NCI-H2227 (cell line): ENCODE data around the gene ANKRD11.
"Not testable (repeated sequence)": the region's sequence is repeated elsewhere in the genome, so short reads cannot be mapped to it uniquely, and the experiment has no call there.

Experiments used
- DNase-seq: peaks from one replicate; lab custom pipeline; 2025; ENCODE audit not compliant: unreplicated experiment; lab: John Stamatoyannopoulos, UW

Gene ANKRD11

GRCh38 chr16:89453501-89454321 lies 36.6 kb downstream of the ANKRD11 start:
- DNase-seq: no peak

- DNase-seq: no peak
Measured at GRCh38 chr16:89452925-89453324, 37.4 kb downstream of the ANKRD11 start.

GRCh38 chr16:89452241-89452640 lies 38.1 kb downstream of the ANKRD11 start:
- DNase-seq: no peak

GRCh38 chr16:89450537-89450936 lies 39.8 kb downstream of the ANKRD11 start:
- DNase-seq: no peak

- DNase-seq: no peak
Measured at GRCh38 chr16:89449726-89450335, 40.5 kb downstream of the ANKRD11 start.

GRCh38 chr16:89448656-89449055 lies 41.7 kb downstream of the ANKRD11 start:
- DNase-seq: no peak

GRCh38 chr16:89446975-89447293 lies 43.4 kb downstream of the ANKRD11 start:
- DNase-seq: no peak

GRCh38 chr16:89446136-89446974 lies 44.0 kb downstream of the ANKRD11 start:
- DNase-seq: no peak

- DNase-seq: no peak
Measured at GRCh38 chr16:89445166-89445565, 45.2 kb downstream of the ANKRD11 start.

- DNase-seq: no peak
Measured at GRCh38 chr16:89444728-89445127, 45.6 kb downstream of the ANKRD11 start.

- DNase-seq: no peak
Measured at GRCh38 chr16:89444151-89444723, 46.1 kb downstream of the ANKRD11 start.

GRCh38 chr16:89443727-89444084 lies 46.7 kb downstream of the ANKRD11 start:
- DNase-seq: peak; percentile 50

GRCh38 chr16:89442990-89443726 lies 47.2 kb downstream of the ANKRD11 start:
- DNase-seq: peak; percentile 50

- DNase-seq: no peak
Measured at GRCh38 chr16:89442588-89442987, 47.8 kb downstream of the ANKRD11 start.

GRCh38 chr16:89439659-89440058 lies 50.7 kb downstream of the ANKRD11 start:
- DNase-seq: no peak

GRCh38 chr16:89437991-89438390 lies 52.4 kb downstream of the ANKRD11 start:
- DNase-seq: no peak

GRCh38 chr16:89437251-89437987 lies 52.9 kb downstream of the ANKRD11 start:
- DNase-seq: no peak

GRCh38 chr16:89436366-89436765 lies 54.0 kb downstream of the ANKRD11 start:
- DNase-seq: no peak

- DNase-seq: not testable (repeated sequence)
Measured at GRCh38 chr16:89435059-89435458, 55.3 kb downstream of the ANKRD11 start.

- no peak for DNase-seq
Measured at GRCh38 chr16:89434490-89434889, 55.9 kb downstream of the ANKRD11 start.
